ENCODE results near the gene RGS16. TPM values are rescaled to one million over a fixed set of nuclear protein-coding genes. Genes with fewer than 3 reads are reported as not detected.

Gene RGS16
- polyA plus RNA-seq, 1 experiment: 0.23 TPM

- ChIA-PET POLR2A (interaction anchor here (0.6 kb wide), 1 partner anchor 169 kb away, joined by 3 read pairs; no protein-coding TSS in a partner anchor), CTCF (interaction anchor here (0.8 to 16.9 kb wide), 18 partner anchors 9 to 204 kb away, joined by 3 to 488 read pairs (median 6); partner anchors contain the start of genes NPL and RNASEL)
- H3K27me3 ChIP-seq (ENCODE audit: control insufficient read depth, insufficient read depth, low read length): peaks cover 7% of the 10 kb centered on the region
- DNase-seq (ENCODE audit: low read depth): no peak
- no peaks in the 10 kb centered on the region for H3K36me3 ChIP-seq (ENCODE audit: control insufficient read depth, insufficient read depth, low read length)
- TF ChIP-seq CTCF (IDR thresholded peaks at IDR 0.05; ENCODE audit: insufficient read depth, low read depth, low read length): no peak
- H3K4me3 ChIP-seq (ENCODE audit: low read depth, low read length): no peak overlapping the region
These were observed 4.0 kb downstream of the RGS16 start for GRCh38 chr1:182600036-182600713.

GRCh38 chr1:182599339-182599738 is 4.8 kb downstream of the RGS16 start:
- H3K27me3 ChIP-seq (ENCODE audit: control insufficient read depth, insufficient read depth, low read length): peaks cover 7% of the 10 kb centered on the region
- no peaks in the 10 kb centered on the region for H3K36me3 ChIP-seq (ENCODE audit: control insufficient read depth, insufficient read depth, low read length)
- ChIA-PET POLR2A (interaction anchor here (0.6 kb wide), 1 partner anchor 169 kb away, joined by 3 read pairs; no protein-coding TSS in a partner anchor), CTCF (interaction anchor here (0.8 to 16.9 kb wide), 11 partner anchors 10 to 514 kb away, joined by 3 to 488 read pairs (median 3); partner anchors contain the start of genes NPL and RNASEL)
- no peak overlapping the region for H3K4me3 ChIP-seq (ENCODE audit: low read depth, low read length)
- DNase-seq (ENCODE audit: low read depth): no peak
- TF ChIP-seq CTCF (IDR thresholded peaks at IDR 0.05; ENCODE audit: insufficient read depth, low read depth, low read length): peak; percentile 37

GRCh38 chr1:182598296-182598695 is 5.9 kb downstream of the RGS16 start:
- no peaks in the 10 kb centered on the region for H3K36me3 ChIP-seq (ENCODE audit: control insufficient read depth, insufficient read depth, low read length)
- DNase-seq (ENCODE audit: low read depth): no peak
- ChIA-PET CTCF (interaction anchor here (1.2 to 16.9 kb wide), 5 partner anchors 9 to 188 kb away, joined by 4 to 488 read pairs (median 7); partner anchors contain the start of gene NPL), POLR2A (no interaction called here)
- no peak for TF ChIP-seq CTCF (IDR thresholded peaks at IDR 0.05; ENCODE audit: insufficient read depth, low read depth, low read length)
- H3K4me3 ChIP-seq (ENCODE audit: low read depth, low read length): no peak overlapping the region
- peaks cover 7% of the 10 kb centered on the region for H3K27me3 ChIP-seq (ENCODE audit: control insufficient read depth, insufficient read depth, low read length)

- Histone ChIP-seq H3K27me3 (ENCODE audit: control insufficient read depth, insufficient read depth, low read length) (peaks cover 5% of the 10 kb centered on the region), H3K4me3 (ENCODE audit: low read depth, low read length) (no peak overlapping the region), H3K36me3 (ENCODE audit: control insufficient read depth, insufficient read depth, low read length) (no peaks in the 10 kb centered on the region)
- ChIA-PET CTCF (interaction anchor here (0.9 to 16.9 kb wide), 5 partner anchors 18 to 721 kb away, joined by 3 to 488 read pairs (median 4); partner anchors contain the start of gene NPL), POLR2A (no interaction called here)
- no peak for TF ChIP-seq CTCF (IDR thresholded peaks at IDR 0.05; ENCODE audit: insufficient read depth, low read depth, low read length)
- no peak for DNase-seq (ENCODE audit: low read depth)
These were observed 7.3 kb downstream of the RGS16 start for GRCh38 chr1:182596934-182597333.

- ChIA-PET CTCF (interaction anchor here (0.6 to 16.9 kb wide), 15 partner anchors 8 to 848 kb away, joined by 3 to 488 read pairs (median 3); partner anchors contain the start of genes NPL and RGS16), POLR2A (no interaction called here)
- H3K36me3 ChIP-seq (ENCODE audit: control insufficient read depth, insufficient read depth, low read length): no peaks in the 10 kb centered on the region
These were observed 8.4 kb downstream of the RGS16 start for GRCh38 chr1:182595641-182596240.

More at GRCh38 chr1:182595641-182596240, 8.4 kb downstream of the RGS16 start:
- peaks cover 5% of the 10 kb centered on the region for H3K27me3 ChIP-seq (ENCODE audit: control insufficient read depth, insufficient read depth, low read length)
- no peak overlapping the region for H3K4me3 ChIP-seq (ENCODE audit: low read depth, low read length)
- DNase-seq (ENCODE audit: low read depth): no peak
- peak; percentile 68 for TF ChIP-seq CTCF (IDR thresholded peaks at IDR 0.05; ENCODE audit: insufficient read depth, low read depth, low read length)
